Cerebellar cortex (tissue), 1 donor: ENCODE measurements around the gene ZC2HC1C.
"Not testable (repeated sequence)": the region's sequence is repeated elsewhere in the genome, so short reads cannot be mapped to it uniquely, and the experiment has no call there.

ENCODE experiments used
- DNase-seq: peaks from one replicate; pipeline ENCODE4 v3.0.0-alpha.2; 2015; ENCODE audit warnings: low spot score

ZC2HC1C gene

DNA sequence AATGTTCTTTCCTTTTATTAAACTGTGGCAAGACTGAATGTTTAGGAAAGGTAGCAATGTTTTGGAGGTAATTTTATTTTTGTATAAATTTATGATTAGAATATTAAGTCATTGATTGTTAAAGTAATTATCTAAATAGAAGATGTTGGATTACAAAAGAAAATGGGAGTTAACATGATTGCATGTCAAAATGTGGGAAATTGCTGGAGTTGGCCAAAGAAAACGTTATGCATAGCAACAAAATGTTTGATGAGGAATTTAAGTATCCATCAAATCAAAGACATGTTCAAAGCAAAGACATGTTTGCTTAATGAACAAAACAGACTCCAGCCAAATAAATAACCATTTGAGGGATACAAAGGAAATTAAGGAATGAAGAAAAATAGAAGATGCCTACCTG lies 15.0 kb upstream of the ZC2HC1C start:
- no peak for DNase-seq

DNA sequence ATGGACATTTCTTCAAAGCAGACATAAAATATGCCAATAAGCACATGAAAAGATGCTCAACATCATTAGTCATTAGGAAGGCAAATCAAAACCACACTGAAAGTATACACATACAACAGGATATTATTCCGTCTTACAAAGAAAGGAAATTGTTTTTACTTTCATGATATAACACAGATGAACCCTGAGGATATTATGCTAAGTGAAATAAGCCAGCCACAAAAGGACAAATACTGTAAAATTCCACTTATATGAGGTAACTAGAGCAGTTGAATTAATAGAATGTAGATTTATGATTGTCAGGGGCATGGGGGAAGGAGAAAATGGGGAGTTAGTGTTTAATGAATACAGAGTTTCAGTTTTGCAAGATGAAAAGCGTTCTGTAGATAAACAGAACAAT lies 9.8 kb upstream of the ZC2HC1C start:
- DNase-seq = no peak

DNA sequence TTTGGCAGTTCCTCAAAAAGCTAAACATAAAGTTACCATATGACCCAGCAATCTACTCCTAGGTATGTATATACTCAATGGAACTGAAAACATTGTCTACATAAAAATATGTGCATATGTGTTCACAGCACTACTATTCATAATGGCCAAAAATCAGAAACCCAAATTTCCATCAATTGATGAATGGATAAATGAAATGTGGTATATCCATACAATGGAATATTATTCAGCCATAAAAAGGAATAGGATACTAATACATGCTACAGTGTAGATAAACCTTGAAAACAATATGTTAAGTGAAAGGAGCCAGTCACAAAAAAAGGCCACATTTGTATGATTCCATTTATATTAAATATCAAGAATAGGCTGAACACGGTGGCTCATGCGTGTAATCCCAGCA lies 9.0 kb upstream of the ZC2HC1C start:
- DNase-seq = no peak

DNA sequence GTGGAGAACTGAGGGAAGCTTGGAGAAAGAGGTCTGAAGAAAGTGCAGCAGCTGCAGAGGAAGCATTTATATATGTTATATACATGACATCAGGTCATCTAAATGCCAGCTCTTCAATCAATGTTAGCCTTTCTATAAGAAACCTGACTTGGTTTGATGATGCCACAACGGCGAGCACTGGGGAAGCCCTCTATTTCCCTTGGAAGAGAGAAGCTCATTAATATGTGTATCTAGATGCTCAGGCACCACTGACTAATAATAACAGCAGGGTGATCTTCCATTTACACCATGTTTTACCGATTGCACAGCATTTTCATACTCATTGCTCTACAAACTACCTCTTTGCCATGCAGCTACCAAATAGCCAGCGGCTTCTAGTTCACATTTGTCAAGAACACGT lies 6.4 kb upstream of the ZC2HC1C start:
- DNase-seq = peak; percentile 17

GRCh38 chr14:75063491-75064204 lies 5.8 kb upstream of the ZC2HC1C start, which contains the start of gene ACYP1:
Gene ACYP1 (minus strand): TSS chr14:75064024. CDS start chr14:75063553, 471 bp downstream.
- peak; percentile 94 for DNase-seq

GRCh38 chr14:75064205-75064567 lies 5.3 kb upstream of the ZC2HC1C start:
- no peak for DNase-seq

DNA sequence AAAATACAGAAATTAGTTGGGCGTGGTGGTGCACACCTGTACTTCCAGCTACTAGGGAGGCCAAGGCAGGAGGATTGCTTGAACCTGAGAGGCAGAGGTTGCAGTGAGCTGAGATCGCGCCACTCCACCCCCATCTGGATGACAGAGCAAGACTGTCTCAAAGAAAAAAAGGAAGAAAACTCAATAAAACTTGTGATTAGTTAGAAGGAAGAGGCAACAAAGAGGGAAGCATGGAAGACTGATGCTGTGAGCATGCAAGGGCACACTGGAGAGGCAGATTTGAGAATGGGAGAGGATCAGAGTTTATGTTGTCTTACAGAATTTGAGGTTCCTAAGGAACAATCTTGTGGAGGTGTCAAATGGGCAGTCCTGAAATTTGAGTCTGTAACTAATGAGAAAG lies 2.8 kb upstream of the ZC2HC1C start:
- DNase-seq = no peak

DNA sequence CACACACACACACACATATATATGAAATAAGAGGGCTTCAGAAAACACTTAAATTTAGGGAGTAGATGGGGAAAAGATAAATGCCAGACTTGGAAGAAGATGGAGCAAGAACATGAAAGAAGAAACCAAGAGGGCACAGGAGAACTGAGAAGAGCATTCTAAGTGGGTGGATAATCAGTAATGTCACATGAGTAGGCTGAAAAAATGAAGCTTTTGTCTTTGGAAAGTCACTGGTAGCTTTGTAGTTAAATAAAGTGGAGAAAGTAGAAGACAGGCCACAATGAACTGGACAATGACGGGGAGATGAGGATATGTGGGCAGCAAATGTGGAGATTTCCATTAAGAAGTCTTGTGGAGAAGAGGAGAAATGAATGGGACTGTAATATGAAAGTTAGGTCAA lies 2.2 kb upstream of the ZC2HC1C start:
- no peak for DNase-seq

DNA sequence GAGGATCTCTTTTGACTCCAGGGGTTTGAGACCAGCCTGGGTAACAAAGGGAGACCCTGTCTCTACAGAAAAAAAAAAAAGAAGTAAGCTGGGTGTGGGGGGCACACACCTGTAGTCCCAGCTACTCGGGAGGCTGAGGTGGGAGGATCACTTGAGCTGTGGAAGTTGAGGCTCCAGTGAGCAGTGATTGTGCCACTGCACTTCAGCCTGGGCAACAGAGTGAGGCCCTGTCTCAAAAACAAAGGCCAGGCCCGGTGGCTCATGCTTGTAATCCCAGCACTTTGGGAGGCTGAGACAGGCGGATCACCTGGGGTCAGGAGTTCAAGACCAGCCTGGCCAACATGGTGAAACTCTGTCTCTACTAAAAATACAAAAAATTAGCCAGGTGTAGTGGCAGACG lies 1.7 kb upstream of the ZC2HC1C start:
- not testable (repeated sequence) for DNase-seq

DNA sequence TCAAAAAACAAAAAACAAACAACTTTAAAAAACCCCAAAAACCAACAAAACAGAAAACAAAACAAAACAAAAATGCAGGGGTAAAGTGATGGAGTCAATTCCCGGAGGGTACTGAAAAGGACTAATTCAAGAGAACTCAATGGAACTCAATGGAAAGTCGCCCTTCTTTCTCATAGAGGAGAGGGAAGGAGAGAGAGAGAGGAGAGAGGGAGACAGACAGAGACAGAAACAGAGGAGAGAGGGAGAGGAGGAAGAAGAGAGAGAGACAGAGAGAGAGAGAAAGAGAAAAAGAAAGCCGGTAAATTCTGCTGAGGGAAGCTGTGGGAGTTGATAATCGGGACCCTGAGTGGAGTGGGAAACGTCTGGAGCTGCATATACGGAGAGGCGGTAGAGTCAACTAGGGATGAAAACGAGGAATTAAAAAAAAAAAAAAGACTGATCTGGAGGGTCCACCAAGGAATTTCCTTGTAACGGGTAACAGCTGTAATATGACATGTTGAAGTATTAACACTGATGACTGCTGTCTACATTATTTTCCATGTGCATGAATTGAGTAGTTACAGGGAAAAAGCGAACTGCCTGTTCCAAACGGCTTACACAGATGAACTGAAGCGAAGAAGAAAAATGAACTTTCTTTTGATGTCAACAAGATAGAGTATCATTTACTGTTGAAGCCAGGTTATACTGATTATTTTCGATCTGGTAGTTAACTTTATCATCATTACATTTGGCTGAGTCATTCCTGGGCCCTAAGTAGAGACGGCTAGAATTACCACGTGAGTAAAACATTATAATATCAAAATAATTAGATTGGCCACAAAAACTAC lies 934 bp upstream of the ZC2HC1C start:
- DNase-seq = peak; percentile 40

DNA sequence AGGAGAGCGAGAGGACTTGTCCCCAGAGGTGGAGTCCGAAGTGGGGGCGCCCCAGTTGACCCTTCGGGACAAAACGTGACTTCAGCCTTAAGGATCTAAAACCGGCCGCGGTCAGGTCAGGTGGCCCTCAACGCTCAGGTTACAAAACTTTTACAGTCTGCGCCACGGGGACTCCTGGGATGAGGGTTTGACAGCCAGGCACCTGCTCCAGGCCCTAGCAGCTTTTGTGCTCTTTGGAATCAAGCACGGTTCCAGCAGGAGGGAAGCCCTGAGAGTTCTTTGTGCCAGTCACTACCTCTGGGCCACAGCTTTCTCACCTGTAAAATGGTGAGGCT lies 337 bp downstream of the ZC2HC1C start:
- DNase-seq = peak; percentile 31

GRCh38 chr14:75070383-75070782 lies 942 bp downstream of the ZC2HC1C start:
- no peak for DNase-seq

DNA sequence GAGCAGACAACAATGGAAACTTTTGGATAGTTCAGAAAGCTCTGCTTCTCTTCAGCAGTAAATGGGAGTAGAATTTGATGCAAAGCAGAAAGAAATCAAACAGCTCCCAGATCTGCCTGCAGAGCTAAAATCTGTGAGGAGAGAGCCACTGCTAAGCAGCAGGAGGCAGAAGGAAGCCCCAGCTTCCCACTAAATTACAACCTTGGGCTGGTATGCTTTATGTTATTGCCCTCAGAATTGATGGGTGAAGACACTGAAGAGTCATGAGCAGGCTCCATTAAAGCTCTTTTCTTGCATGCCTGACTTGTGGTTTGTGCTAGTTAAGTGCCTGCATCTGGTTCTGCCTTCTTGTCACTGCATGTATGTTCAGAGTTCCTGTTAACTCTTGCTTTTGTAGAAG lies 8.4 kb downstream of the ZC2HC1C start:
- DNase-seq = no peak

GRCh38 chr14:75079521-75079920 lies 10.1 kb downstream of the ZC2HC1C start:
- no peak for DNase-seq

DNA sequence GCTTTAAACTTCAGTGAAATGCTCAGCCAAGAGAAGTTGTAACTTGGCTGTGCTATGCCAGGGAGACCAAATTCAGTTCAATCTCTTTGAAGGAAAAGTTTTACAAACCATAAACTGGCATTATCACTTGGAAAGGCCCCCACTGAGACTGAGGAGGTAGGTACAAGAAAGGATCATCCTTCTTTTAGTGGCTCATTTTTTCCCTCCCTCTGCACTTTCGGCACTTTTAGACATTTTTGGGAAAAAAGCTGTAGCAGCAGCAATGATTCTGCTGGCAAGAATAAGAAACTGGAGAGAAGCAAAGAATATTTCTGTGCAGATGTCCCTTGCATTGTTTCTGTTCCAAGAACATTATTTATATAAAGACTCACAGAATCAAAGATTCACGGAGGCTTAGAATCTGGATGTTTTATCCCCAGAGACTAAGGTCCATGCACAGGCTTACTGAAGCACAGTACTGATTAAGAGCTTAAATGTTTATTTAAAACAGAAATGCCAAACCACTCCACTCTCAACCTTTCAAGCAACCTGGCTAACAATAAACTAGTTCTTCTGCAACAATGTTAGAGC lies 12.3 kb downstream of the ZC2HC1C start:
- no peak for DNase-seq

DNA sequence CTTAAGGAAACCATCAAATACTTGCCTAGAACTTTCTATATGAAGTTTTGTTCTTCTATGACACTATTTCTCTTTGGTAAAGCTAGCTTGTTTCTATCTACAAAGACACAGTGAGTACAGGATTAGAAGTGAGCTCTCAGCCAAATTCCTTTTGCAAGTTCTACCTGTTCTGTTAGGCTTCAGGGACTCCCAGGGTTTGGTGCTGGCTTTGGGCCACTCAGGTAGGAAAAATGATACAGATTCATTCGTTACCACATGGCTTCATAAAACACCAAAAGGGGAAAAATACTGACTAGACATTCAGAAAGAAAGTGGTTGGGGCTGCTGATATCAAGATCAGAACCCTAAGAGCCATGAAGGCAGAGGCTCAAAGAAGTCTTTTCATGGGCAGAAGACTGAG lies 13.8 kb downstream of the ZC2HC1C start:
- no peak for DNase-seq

- DNase-seq = no peak
Observed at GRCh38 chr14:75084513-75084912, 15.1 kb downstream of the ZC2HC1C start.

- DNase-seq = no peak
Observed at GRCh38 chr14:75088153-75088552, 18.7 kb downstream of the ZC2HC1C start.

DNA sequence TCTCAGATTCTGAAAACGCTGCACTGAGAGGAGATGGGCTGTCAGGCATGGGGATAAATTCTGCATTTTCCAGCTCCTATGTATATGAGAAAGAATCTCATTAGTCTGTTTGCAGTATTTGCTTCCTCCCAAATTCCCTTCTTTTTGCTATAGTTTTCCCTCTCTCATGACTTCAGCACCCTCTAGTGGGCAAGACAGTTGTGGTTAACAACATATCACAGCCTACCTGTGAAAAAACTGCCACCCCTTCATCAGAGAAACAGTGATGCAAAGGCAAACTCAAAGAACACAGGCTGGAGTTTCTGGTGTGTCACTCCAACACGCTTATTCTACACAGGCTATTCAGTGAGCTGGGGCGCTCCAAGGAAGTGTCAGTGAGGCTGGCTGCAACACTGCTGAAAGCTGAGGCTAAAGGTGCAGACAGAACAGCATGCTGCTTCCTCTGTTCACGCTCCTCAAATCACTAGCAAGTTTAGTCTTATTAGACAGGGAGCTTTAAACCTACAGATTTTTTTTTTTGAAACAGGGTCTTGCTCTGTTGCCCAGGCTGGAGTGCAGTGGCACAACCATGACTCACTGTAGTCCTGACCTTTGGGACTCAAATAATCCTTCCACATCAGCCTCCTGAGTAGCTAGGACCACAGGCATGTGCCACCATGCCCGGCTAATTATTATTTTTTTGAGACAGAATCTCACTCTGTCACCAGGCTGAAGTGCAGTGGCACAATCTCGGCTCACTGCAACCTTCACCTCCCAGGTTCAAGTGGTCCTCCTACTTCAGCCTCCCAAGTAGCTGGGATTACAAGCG lies 19.3 kb downstream of the ZC2HC1C start:
- peak; percentile 75 for DNase-seq

GRCh38 chr14:75090353-75090752 lies 20.9 kb downstream of the ZC2HC1C start:
- no peak for DNase-seq

DNA sequence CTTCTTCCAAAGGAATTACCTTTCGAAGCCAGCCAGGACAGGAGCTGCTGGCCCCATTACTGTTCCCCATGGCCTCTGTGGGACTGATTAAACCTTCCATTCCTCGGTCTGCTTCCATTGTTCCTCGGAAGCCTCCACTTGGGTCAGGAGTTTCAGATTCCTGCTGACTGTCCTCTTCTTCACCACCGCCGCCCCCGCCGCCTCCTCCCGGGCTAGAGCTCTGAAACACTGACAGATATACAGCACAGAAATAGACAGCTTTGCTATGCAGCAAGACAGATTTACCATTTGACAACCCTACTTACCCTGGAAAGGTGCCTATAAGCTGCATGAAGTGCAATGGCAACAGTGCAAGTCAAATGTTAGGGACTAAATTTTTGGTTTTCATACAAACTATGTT lies 21.8 kb downstream of the ZC2HC1C start:
- DNase-seq = no peak

DNA sequence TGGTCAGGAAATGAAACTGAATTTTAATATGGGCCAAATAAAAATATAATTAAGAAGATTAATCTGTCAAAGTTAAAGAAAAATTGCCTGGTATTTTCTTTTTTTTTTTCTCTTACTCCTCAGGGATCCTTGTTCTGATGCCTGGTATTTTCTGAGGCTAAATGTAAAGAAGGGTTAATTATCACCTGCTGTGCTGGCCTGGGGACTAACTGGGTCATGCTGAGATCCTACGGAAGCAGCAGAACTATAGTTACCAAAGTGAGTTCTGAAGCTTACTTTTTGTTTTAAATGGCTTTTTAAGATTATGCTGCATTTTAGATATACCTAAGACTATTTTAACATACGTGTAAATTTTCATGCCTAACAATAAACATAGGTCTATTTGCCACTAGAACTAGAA lies 23.3 kb downstream of the ZC2HC1C start:
- DNase-seq = no peak

GRCh38 chr14:75094896-75095295 lies 25.5 kb downstream of the ZC2HC1C start:
- no peak for DNase-seq
